Stimulated activated CD8-positive, alpha-beta memory T cell treated with anti-CD3 and anti-CD28 coated beads, Interleukin-15, amount 100 ng/mL, for 4 hours (primary cell): ENCODE data around the gene NECTIN2.
"Not testable (repeated sequence)": the region's sequence is repeated elsewhere in the genome, so short reads cannot be mapped to it uniquely, and the experiment has no call there.

Experiments used
- DNase-seq, 2 donors: peaks; one replicate each; pipeline ENCODE4 v3.0.0-alpha.2; 2020; ENCODE audit warnings: low read depth in 2 of 2

Gene NECTIN2

DNA sequence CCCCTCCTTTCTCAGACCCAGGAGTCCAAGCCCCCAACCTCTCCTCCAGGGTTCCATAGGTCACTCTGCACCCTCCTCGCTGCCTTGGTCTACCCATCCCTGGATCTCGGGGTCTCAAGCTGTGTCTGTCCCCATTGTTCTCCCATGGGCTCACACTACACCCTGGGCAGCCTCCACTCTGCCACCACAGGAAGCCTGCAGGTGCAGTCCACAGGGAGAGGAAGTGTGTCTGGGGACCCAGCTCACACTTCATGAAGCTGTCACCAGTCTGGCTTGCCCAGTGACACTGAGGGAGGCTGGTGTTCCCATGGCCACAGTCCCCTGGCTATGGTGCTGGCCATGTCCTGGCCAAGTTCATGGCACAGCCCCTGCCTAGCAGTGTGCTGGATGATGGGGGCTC is 5.3 kb downstream of the NECTIN2 start:
- DNase-seq, result no peak

DNA sequence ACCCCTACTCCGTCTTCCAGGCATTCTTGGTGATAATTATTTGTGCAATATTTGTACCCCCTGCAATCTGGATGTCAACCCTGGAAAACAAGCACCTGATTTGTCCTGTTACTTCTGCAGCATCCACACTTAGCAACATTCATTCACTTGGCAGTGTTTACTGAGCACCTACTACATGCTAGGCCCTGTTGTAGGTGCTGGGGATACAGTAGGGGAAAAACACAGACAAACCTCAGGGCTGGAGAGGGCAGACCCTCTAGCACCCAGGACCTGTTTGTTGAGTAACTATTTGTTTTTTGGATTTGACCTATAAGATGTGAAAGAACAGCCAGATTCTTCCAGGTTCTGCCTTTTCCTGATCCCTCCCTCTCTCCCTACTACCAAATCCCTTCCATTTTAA is 9.5 kb downstream of the NECTIN2 start:
- no peak for DNase-seq

DNA sequence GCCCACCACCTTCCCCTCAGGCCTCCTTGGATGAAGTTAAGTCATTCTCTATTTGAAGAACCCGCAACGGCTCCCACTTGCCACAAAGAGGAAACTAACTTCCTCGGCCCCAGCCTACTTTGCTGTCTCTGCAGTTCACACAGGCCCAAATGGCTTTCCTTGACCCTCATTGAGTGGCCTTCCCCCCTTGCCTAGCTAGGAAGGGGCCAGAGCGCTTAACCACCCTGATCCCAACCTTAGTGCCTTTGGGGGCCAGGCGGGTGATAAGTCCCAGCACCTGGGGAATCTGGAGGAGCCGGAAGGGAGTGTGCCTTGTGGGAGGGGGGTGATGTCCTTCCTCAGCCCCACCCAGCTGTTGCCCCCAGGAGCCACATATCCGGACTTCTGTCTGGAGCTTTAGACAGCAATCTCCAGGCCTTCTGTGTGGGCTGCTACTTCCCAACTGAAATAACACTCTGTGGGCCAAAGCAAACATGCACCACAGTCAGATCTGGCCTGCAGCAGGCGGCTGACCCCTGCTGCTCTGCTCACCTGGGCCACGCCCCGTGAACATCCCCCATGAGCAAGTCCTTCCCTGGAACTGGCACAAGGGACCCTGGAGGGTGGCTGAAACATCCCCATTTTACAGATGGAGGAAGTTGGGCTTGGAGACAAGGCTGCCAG is 10.5 kb downstream of the NECTIN2 start:
- DNase-seq, result no peak

DNA sequence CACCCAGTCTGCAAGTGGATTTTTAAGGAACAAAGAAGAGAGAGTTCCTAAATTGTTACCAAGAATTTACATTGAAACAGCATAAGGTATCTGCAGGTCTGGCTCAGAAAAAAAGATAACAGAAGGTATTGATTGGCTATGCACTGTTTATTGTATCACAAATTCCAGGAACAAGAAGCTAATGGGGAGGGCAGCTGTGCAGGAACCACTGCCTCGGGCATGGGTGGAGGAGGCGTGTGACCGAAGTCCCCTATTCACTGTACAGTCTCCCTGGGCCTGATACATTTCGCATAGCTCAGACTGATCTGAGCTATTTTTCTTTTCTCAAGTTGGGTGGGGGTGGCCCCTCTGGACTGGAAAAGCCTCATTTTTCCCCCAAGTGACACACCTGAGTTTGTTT is 11.7 kb downstream of the NECTIN2 start:
- no peak for DNase-seq

DNA sequence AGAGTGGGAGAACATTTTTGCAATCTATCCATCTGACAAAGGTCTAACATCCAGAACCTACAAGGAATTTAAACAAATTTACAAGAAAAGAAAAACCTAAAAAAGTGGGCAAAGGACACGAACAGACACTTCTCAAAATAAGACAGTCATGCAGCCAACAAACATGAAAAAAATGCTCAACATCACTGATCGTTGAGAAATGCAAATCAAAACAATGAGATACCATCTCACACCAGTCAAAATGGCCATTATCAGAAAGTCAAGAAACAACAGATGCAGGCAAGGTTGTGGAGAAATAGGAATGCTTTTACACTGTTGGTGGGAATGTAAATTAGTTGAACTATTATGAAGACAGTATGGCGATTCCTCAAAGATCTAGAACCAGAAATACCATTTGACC is 15.5 kb downstream of the NECTIN2 start:
- not testable (repeated sequence) for DNase-seq

DNA sequence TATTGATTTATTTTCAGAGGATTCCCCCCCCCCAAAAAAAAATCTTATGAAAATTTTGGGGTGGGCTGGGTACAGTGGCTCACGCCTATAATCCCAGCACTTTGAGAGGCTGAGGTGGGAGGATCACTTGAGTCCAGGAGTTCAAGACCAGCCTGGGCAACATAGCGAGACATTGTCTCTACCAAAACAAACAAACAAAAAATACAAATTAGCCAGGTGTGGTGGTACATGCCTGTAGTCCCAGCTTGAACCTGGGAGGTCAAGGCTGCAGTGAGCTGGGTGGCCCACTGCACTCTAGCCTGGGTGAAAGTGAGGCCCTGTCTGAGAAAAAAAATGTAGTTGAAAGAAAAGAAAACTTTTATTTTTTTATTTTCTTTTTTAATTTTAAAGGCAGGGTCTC is 17.9 kb downstream of the NECTIN2 start:
- DNase-seq, result no peak

DNA sequence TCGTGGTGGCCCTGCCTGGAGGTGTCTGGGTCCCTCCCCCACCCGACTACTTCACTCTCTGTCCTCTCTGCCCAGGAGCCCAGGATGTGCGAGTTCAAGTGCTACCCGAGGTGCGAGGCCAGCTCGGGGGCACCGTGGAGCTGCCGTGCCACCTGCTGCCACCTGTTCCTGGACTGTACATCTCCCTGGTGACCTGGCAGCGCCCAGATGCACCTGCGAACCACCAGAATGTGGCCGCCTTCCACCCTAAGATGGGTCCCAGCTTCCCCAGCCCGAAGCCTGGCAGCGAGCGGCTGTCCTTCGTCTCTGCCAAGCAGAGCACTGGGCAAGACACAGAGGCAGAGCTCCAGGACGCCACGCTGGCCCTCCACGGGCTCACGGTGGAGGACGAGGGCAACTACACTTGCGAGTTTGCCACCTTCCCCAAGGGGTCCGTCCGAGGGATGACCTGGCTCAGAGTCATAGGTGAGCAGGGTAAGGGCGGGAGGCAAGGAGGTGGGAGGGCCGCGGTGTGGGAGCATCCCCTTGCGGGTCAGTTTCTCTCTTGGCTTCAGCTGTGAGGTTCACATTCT is 19.2 kb downstream of the NECTIN2 start:
- DNase-seq, result no peak

DNA sequence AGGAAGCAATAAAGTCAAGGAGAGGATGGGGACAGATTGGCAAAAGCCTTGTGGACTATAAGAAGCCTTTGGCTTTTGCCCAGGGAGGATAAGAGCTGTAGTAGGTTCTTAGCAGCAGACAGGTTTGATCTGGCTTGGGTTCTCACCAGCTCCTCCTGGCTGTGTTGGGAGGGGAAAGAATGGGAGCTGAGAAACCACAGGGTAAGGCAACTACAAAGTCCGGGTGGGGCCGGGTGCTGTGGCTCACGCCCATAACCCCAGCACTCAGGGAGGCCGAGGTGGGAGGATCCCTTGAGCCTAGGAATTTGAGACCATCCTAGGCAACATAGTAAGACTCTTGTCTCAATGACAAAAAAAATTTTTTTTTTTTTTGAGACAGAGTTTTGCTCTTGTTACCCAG is 20.6 kb downstream of the NECTIN2 start:
- no peak for DNase-seq

DNA sequence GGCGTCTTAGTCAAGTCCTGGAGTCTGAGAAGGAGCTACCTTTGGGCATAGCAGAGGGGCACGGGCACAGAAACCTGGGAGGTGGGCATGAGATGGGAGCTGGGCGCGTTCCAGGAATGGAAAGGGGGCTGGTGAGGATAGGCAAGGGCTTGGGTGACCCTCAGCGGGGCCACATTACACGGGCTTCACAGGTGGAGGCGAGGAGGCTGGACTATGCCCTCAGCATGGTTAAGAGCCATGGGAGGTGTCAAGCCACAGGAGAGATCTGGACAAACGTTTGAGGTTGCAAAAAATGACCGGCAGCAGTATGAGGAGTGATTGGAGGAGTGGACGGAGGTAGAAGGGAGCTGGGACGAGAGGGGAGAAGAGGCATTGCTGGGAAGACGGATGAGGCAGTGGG is 21.5 kb downstream of the NECTIN2 start:
- no peak for DNase-seq

DNA sequence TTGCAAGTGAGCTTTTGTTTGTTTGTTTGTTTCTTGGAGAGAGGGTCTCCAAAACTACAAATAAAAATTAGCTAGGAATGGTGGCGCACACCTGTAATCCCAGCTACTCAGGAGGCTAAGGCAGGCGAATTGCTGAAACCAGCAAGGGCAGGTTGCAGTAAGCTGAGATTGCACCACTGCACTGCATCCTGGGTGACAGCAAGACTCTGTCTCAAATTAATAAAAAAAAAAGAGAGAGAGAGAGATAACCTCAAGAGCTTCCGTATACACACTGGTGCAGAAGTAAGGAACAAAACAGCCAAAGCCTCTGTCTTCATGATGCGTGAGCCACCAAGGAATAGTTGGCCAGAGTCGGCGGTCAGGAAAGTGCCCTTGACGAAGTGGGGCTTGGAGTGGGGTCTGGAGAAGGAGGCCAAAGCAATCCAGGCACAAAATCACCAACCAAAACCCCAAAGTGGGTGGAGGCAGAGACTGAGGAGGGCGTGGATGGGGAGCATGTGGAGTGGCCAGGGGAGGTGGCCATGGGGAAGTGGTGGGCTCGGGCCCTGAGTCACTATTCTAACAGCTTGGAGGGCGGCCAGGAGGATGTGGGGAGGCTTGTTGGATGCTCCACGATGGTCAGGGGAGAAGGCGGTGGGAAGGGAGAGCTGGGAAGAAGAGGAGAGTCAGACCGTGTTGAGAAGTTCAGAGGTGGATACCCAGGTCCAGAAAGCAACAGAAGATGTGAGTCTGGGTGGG is 23.8 kb downstream of the NECTIN2 start:
- no peak for DNase-seq

DNA sequence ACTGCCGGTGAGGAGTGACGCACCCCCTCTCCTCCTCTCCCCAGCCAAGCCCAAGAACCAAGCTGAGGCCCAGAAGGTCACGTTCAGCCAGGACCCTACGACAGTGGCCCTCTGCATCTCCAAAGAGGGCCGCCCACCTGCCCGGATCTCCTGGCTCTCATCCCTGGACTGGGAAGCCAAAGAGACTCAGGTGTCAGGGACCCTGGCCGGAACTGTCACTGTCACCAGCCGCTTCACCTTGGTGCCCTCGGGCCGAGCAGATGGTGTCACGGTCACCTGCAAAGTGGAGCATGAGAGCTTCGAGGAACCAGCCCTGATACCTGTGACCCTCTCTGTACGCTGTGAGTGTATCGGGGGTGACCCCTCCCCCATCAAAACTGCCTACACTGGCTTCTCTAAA is 25.7 kb downstream of the NECTIN2 start:
- no peak for DNase-seq

DNA sequence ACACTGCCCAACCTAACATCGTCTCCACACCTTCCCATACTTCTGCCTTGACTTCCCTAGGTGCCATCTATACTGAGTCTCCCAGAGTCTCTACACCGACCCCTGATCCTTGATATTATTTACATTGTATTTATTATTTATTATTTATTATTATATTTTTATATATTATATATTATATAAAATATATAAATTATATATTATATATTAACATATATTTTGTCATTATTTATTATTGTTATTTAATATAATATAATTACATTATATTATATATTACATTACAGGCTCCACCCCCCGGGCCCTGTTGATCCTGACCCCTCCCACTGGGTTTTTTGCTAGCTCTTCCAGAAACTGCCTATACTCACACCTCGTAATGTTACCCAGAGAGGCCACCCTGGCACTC is 26.6 kb downstream of the NECTIN2 start:
- DNase-seq, result no peak

DNA sequence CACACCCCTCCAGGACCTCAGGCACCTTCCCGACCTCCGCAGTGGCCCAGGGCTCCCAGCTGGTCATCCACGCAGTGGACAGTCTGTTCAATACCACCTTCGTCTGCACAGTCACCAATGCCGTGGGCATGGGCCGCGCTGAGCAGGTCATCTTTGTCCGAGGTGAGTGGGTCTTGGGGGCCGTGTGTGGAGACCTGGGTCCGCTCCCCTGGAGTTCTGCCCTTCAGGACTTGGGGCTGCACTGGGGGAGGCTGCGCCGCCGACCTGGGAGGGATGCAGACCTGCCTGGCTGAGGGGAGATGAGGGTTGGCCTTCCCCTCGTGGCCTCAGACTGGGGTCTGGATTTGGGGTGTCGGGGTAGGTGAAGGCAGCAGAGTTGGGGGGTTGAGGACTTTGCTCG is 28.2 kb downstream of the NECTIN2 start:
- DNase-seq, result no peak

DNA sequence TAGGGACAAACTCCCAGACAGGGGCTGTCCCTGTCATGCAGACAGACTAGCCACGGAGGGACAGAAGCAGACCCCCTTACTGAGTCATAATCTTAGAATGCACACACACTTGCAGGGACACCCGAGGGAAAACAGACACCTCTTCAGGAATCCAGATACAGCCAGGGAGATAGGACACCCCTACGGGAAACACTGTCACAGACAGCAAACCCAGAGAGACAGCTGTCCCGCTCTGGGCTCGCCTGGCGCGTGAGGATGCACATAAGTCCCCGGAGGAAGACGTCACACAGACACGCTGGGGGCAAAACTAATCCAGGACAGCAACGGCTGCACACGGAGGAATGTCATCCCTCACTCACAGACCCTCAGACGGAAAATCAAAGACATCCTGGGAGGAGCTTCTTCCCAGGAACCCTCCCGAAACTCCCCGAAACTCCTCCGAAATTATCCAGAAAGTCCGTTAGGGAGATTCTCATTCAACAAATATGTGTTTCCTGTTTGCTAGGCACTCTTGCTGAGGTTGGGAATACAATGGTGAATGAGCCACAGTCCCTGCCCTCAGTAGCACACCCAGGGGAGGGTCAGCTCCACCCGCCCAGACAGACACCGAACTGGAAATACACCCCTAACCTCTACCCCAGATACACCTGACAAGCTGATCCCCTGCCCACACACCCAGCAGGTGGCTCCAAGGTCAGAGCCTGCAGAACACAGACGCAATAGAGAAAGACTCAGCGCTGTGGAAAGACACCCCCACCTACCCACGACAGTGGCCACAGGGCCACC is 29.8 kb downstream of the NECTIN2 start:
- DNase-seq, result no peak

DNA sequence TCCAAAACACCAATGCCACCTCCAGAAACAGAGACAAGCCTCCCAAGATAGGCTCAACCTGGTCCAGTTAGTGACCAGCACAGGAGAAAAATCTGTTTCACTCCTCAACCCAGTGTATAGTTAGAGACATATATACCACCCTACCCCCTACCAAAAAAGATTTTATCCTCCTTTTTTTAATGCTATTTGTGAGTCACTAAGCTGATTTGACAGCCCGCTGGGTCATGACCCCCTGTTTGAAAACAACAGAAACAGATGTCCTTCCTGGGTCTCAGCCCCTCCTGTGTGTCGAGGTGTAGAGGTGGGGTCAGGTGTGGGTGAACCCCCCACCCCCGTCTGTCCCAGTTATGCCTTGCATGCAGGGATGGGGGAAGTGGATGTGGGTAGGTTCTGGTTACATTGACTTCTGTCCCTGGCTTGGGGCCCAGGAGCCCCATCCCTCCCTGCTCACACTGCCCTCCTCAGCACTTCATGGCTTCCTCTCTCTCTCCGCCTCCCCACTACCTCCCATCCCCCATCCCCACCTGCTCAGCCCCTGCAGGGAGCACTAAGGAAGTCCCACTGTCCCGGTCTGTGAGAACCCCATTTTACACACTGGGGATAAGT is 30.9 kb downstream of the NECTIN2 start:
- DNase-seq, result no peak

DNA sequence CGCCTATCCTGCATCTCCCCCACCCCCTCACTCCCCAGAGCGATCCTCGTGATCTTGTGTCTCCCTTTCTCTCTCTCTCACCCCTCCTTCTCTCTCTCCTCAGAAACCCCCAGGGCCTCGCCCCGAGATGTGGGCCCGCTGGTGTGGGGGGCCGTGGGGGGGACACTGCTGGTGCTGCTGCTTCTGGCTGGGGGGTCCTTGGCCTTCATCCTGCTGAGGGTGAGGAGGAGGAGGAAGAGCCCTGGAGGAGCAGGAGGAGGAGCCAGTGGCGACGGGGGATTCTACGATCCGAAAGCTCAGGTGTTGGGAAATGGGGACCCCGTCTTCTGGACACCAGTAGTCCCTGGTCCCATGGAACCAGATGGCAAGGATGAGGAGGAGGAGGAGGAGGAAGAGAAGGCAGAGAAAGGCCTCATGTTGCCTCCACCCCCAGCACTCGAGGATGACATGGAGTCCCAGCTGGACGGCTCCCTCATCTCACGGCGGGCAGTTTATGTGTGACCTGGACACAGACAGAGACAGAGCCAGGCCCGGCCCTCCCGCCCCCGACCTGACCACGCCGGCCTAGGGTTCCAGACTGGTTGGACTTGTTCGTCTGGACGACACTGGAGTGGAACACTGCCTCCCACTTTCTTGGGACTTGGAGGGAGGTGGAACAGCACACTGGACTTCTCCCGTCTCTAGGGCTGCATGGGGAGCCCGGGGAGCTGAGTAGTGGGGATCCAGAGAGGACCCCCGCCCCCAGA is 32.2 kb downstream of the NECTIN2 start:
- DNase-seq, result no peak

DNA sequence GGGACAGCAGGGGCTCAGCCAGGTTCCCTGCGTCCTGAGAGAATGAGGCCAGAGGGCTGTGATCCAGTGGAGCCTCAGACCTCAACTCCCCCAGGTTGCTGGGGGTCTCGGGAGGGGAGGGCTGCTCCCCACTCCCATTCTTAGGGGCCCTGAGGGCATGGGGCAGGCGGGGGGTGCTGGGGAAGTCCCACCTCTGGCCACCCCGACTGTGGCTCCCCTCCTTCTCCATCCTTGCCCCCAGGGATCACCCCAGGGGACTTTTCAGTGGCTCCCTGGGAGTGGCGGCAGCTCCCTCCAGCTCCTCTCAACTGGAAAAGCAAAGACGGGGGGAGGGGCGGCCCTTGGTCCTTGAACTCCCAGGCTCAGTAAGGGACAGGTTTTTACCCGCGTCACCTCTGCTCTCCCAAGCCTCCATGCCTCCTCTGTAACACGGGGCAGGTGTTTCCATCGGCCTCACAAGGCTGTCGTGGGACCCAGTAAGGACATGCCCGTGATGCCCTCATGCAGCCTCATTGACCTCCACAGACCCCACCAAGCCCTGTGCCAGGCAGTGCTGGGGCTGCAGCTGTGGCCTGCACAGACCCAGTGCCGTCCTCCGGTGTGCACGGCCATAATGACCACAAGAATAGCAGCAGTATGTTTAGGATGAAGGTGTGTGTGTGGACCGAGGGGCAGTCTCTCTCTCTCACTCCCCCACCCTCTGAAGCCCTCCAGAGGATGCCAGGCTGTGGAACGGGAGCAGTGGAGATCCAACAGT is 33.4 kb downstream of the NECTIN2 start:
- DNase-seq, result no peak

DNA sequence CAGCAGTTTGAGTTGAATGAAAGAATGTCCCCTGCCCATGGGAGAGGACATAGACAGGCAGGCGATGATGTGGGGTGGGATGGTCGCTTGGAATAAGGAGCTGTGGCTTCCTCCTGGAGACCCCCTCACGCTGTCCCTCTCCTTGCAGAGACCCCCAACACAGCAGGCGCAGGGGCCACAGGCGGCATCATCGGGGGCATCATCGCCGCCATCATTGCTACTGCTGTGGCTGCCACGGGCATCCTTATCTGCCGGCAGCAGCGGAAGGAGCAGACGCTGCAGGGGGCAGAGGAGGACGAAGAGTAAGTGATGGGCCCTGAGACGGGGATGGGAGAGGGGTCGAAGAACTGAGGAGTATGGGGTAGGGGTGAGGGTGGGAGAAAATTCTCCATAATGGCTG is 36.0 kb downstream of the NECTIN2 start:
- no peak for DNase-seq

DNA sequence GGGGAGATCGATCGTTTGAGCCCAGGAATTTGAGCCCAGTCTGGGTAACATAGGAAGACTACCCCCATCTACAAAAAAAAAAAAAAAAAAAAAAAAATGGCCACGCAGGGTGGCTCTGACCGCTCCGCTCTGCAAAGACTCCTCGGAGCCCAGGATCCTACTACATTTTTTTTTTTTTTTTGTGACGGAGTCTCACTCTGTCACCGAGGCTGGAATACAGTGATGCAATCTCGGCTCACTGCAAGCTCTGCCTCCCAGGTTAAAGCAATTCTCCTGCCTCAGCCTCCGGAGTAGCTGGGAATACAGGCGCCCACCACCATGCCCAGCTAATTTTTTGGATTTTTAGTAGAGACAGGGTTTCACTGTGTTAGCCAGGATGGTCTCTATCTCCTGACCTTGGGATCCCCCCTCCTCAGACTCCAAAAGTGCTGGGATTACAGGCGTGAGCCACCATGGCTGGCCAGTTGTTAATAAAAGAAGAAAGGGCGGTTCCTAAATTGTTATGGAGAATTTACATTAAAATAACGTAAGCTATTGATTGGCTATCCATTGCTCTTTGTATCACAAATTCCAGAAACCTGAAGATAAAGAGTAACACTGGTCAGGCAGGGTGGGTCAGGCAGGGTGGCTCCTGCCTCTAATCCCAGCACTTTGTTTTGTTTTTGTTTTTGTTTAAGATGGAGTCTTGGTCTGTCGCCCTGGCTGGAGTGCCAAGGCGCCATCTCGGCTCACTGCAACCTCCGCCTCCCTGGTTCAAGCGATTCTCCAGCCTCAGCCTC is 36.7 kb downstream of the NECTIN2 start:
- DNase-seq, result not testable (repeated sequence)

DNA sequence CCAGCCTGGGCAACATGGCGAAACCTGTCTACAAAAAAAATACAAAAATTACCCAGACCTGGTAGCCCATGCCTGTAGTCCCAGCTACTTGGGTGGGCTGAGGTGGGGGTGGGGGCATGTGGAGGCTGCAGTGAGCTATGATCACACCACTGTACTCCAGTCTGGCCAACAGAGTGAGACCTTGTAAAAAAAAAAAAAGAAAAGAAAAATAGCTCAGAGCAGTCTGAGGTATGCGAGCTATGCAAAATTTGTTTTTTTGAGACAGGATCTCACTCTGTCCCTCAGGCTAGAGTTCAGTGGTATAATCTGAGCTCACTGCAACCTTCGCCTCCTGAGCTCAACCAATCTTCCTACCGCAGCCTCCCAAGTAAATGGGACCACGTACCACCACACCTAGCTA is 37.8 kb downstream of the NECTIN2 start:
- no peak for DNase-seq
